Measurements from ENCODE around the gene MRPL21. TPM values are rescaled to one million over a fixed set of nuclear protein-coding genes. Genes with fewer than 3 reads are reported as not detected.
"Not testable (repeated sequence)": the region's sequence is repeated elsewhere in the genome, so short reads cannot be mapped to it uniquely, and the experiment has no call there.

MRPL21 gene
- total and polyA plus RNA-seq, 2 donors (not counting 1 experiment from before 2014, with no cell fraction given), result 23.8 to 35.8 TPM

- H3K4me2 ChIP-seq (replicated peaks; ENCODE audit: low read depth, low read length, poor library complexity, severe bottlenecking), result no peak overlapping the region
- no peak overlapping the region for H3K9ac ChIP-seq (ENCODE audit: low read length)
- CTCF ChIA-PET, result interaction anchor here (0.7 kb wide), 1 partner anchor 188 kb away, joined by 3 read pairs; no protein-coding TSS in a partner anchor
- no peaks in the 10 kb centered on the region for H3K9me3 Mint-ChIP-seq (ENCODE audit: insufficient read depth)
- no peaks in the 10 kb centered on the region for H3K4me1 Mint-ChIP-seq
- H3K27ac Mint-ChIP-seq, result no peak overlapping the region
- H3K27me3 ChIP-seq (replicated peaks in 1 of 4; ENCODE audit: control extremely low read depth in 1 of 4, control insufficient read depth in 3 of 4, insufficient read depth in 4 of 4, low read length in 3 of 4), result no peaks in the 10 kb centered on the region
- H3K4me1 ChIP-seq (ENCODE audit: control insufficient read depth in 2 of 2, insufficient read depth in 2 of 2, low read length in 2 of 2), result no peaks in the 10 kb centered on the region
- H3K4me3 Mint-ChIP-seq, result no peak overlapping the region
- no peak overlapping the region for H3K27ac ChIP-seq (ENCODE audit: low read length in 2 of 2)
- intact Hi-C loops (cut with micrococcal nuclease), result no loop called here
- H3K36me3 ChIP-seq (replicated peaks in 1 of 2; ENCODE audit: control extremely low read depth in 1 of 2, control insufficient read depth in 1 of 2, extremely low read depth in 1 of 2, insufficient read depth in 2 of 2, low read length in 1 of 2), result peaks cover 0 to 27% of the 10 kb centered on the region in 2 experiments
- no peaks in the 10 kb centered on the region for H3K27me3 Mint-ChIP-seq
- no peaks in the 10 kb centered on the region for H3K79me2 ChIP-seq (ENCODE audit: control insufficient read depth, insufficient read depth, low read length)
- WGBS (ENCODE audit: insufficient coverage), result 89% methylated on average over 16 of the region's 18 CpGs
- DNase-seq (no peak), ATAC-seq (ENCODE audit: low read depth) (no peak)
- TF ChIP-seq EZH2 (IDR thresholded peaks at IDR 0.05; ENCODE audit: borderline replicate concordance, insufficient read depth, low read depth, low read length, poor library complexity, severe bottlenecking), result no peak
- TF ChIP-seq, protein P1, sequence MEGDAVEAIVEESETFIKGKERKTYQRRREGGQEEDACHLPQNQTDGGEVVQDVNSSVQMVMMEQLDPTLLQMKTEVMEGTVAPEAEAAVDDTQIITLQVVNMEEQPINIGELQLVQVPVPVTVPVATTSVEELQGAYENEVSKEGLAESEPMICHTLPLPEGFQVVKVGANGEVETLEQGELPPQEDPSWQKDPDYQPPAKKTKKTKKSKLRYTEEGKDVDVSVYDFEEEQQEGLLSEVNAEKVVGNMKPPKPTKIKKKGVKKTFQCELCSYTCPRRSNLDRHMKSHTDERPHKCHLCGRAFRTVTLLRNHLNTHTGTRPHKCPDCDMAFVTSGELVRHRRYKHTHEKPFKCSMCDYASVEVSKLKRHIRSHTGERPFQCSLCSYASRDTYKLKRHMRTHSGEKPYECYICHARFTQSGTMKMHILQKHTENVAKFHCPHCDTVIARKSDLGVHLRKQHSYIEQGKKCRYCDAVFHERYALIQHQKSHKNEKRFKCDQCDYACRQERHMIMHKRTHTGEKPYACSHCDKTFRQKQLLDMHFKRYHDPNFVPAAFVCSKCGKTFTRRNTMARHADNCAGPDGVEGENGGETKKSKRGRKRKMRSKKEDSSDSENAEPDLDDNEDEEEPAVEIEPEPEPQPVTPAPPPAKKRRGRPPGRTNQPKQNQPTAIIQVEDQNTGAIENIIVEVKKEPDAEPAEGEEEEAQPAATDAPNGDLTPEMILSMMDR (IDR thresholded peaks at IDR 0.05), result no peak
- no peaks in the 10 kb centered on the region for H3K9me3 ChIP-seq (ENCODE audit: control extremely low read depth in 1 of 3, control insufficient read depth in 2 of 3, insufficient read depth in 1 of 3, low read length in 2 of 3)
- H4K20me1 ChIP-seq (ENCODE audit: control insufficient read depth, insufficient read depth, low read length, poor library complexity, severe bottlenecking), result no peaks in the 10 kb centered on the region
- H2AFZ ChIP-seq (ENCODE audit: insufficient read depth, low read depth, low read length, poor library complexity, severe bottlenecking), result no peak overlapping the region
- H3K4me3 ChIP-seq (ENCODE audit: control extremely low read depth in 1 of 5, extremely low read depth in 1 of 5, insufficient read depth in 1 of 5, low read depth in 2 of 5, low read length in 4 of 5), result no peak overlapping the region
- POLR2A ChIA-PET, result no interaction called here
Measured at GRCh38 chr11:68889948-68890446, 13.6 kb downstream of the MRPL21 start.

- H3K27ac ChIP-seq (ENCODE audit: low read length in 2 of 2); H3K36me3 ChIP-seq (replicated peaks in 1 of 2; ENCODE audit: control extremely low read depth in 1 of 2, control insufficient read depth in 1 of 2, extremely low read depth in 1 of 2, insufficient read depth in 2 of 2, low read length in 1 of 2); H3K27me3 ChIP-seq (replicated peaks in 1 of 4; ENCODE audit: control extremely low read depth in 1 of 4, control insufficient read depth in 3 of 4, insufficient read depth in 4 of 4, low read length in 3 of 4); H3K9ac ChIP-seq (ENCODE audit: low read length); H3K27ac Mint-ChIP-seq; H4K20me1 ChIP-seq (ENCODE audit: control insufficient read depth, insufficient read depth, low read length, poor library complexity, severe bottlenecking); ATAC-seq (ENCODE audit: low read depth); H3K9me3 Mint-ChIP-seq (ENCODE audit: insufficient read depth); H3K4me2 ChIP-seq (replicated peaks; ENCODE audit: low read depth, low read length, poor library complexity, severe bottlenecking); H3K79me2 ChIP-seq (ENCODE audit: control insufficient read depth, insufficient read depth, low read length); H2AFZ ChIP-seq (ENCODE audit: insufficient read depth, low read depth, low read length, poor library complexity, severe bottlenecking); H3K4me1 ChIP-seq (ENCODE audit: control insufficient read depth in 2 of 2, insufficient read depth in 2 of 2, low read length in 2 of 2); H3K27me3 Mint-ChIP-seq; H3K9me3 ChIP-seq (ENCODE audit: control extremely low read depth in 1 of 3, control insufficient read depth in 2 of 3, insufficient read depth in 1 of 3, low read length in 2 of 3); H3K4me1 Mint-ChIP-seq; intact Hi-C loops (cut with micrococcal nuclease); H3K4me3 ChIP-seq (ENCODE audit: control extremely low read depth in 1 of 5, extremely low read depth in 1 of 5, insufficient read depth in 1 of 5, low read depth in 2 of 5, low read length in 4 of 5); POLR2A ChIA-PET; H3K4me3 Mint-ChIP-seq; DNase-seq: not testable (repeated sequence)
- CTCF ChIA-PET, result interaction anchor here (0.7 kb wide), 1 partner anchor 15 kb away, joined by 4 read pairs; no protein-coding TSS in a partner anchor
- WGBS (ENCODE audit: insufficient coverage), result 97% methylated on average over 14 of the region's 15 CpGs
Measured at GRCh38 chr11:68884827-68885226, 18.8 kb downstream of the MRPL21 start.
